Neural progenitor cell (in vitro differentiated cells): ENCODE data around the gene GABRB1. TPM values are rescaled to one million over a fixed set of nuclear protein-coding genes. Genes with fewer than 3 reads are reported as not detected.

Experiments used
- DNase-seq: peaks from one replicate; pipeline ENCODE4 v3.0.0-alpha.2; 2016; ENCODE audit warnings: low spot score
- H2AFZ ChIP-seq: fragments of 200-600 bp; sonication (generic); replicated peaks from 2 replicates; pipeline ENCODE4 v1.6.1; 2016; ENCODE audit warnings: antibody characterized with exemption
- H3F3A ChIP-seq: fragments of 200-600 bp; sonication (generic); 2 replicates; pipeline ENCODE4 v1.6.1; 2016; ENCODE audit warnings: antibody characterized with exemption, low read depth
- H3K27ac ChIP-seq: fragments of 200-600 bp; sonication (generic); 2 replicates; pipeline ENCODE4 v1.5.1; 2016; ENCODE audit warnings: mild to moderate bottlenecking
- H3K27me3 ChIP-seq: fragments of 200-600 bp; sonication (generic); 2 replicates; pipeline ENCODE4 v1.6.1; 2016; ENCODE audit warnings: mild to moderate bottlenecking, moderate library complexity
- H3K36me3 ChIP-seq: fragments of 200-600 bp; sonication (generic); 2 replicates; pipeline ENCODE4 v1.5.1; 2016
- H3K4me1 ChIP-seq: fragments of 200-600 bp; sonication (generic); 2 replicates; pipeline ENCODE4 v1.6.1; 2016; ENCODE audit warnings: mixed run types
- H3K4me2 ChIP-seq: fragments of 200-600 bp; sonication (generic); 2 replicates; pipeline ENCODE4 v1.6.1; 2016
- H3K4me3 ChIP-seq: fragments of 200-600 bp; sonication (generic); 2 replicates; pipeline ENCODE4 v1.5.1; 2016
- H3K79me2 ChIP-seq: fragments of 200-600 bp; sonication (generic); 2 replicates; pipeline ENCODE4 v1.6.1; 2016; ENCODE audit warnings: low read depth
- H3K9ac ChIP-seq: fragments of 200-600 bp; sonication (generic); 2 replicates; pipeline ENCODE4 v1.6.1; 2016
- H3K9me3 ChIP-seq: fragments of 200-600 bp; sonication (generic); 2 replicates; pipeline ENCODE4 v1.5.1; 2016; ENCODE audit warnings: low read depth
- H4K20me1 ChIP-seq: fragments of 200-600 bp; sonication (generic); 2 replicates; pipeline ENCODE4 v1.6.1; 2016; ENCODE audit warnings: low read depth
- H3K27ac Mint-ChIP-seq: 3 replicates; pipeline ENCODE4 v1.8.0; 2021; ENCODE audit warnings: mixed read lengths
- H3K27me3 Mint-ChIP-seq: 2 replicates; pipeline ENCODE4 v1.8.0; 2022; ENCODE audit warnings: low read depth, mild to moderate bottlenecking, inconsistent platforms, moderate library complexity, mixed read lengths; ENCODE audit not compliant: insufficient read depth
- H3K36me3 Mint-ChIP-seq: 3 replicates; pipeline ENCODE4 v1.8.0; 2021; ENCODE audit warnings: mixed read lengths
- H3K4me1 Mint-ChIP-seq: 3 replicates; pipeline ENCODE4 v1.8.0; 2021; ENCODE audit warnings: mixed read lengths
- H3K4me3 Mint-ChIP-seq: 3 replicates; pipeline ENCODE4 v1.8.0; 2021; ENCODE audit warnings: mild to moderate bottlenecking, moderate library complexity, mixed read lengths
- H3K9me3 Mint-ChIP-seq: 3 replicates; pipeline ENCODE4 v1.8.0; 2020; ENCODE audit warnings: mixed read lengths
- EZH2 ChIP-seq: fragments of 200-600 bp; sonication (generic); IDR thresholded peaks from 2 replicates; pipeline ENCODE4 v1.6.1; 2017; ENCODE audit warnings: antibody characterized with exemption, mild to moderate bottlenecking, moderate library complexity
- EZH2phosphoT487 ChIP-seq: fragments of 200-600 bp; sonication (generic); IDR thresholded peaks from 2 replicates; pipeline ENCODE4 v1.6.1; 2017; ENCODE audit warnings: antibody characterized with exemption
- total RNA-seq: library from RNA; depleted of rRNA; stranded (reverse); fragments of >200 nt; gene quantifications from 2 replicates; pipeline ENCODE4 v1.2.3, GENCODE V29; 2015; ENCODE audit warnings: low replicate concordance
- TF ChIP-seq, protein P1 (sequence below): fragments of 200-600 bp; sonication (generic); IDR thresholded peaks from 2 replicates; pipeline ENCODE4 v1.5.1; 2017; ENCODE audit warnings: antibody characterized with exemption, mild to moderate bottlenecking

Gene GABRB1
- total RNA-seq, 1 donor from 2014 or later = not detected

DNA sequence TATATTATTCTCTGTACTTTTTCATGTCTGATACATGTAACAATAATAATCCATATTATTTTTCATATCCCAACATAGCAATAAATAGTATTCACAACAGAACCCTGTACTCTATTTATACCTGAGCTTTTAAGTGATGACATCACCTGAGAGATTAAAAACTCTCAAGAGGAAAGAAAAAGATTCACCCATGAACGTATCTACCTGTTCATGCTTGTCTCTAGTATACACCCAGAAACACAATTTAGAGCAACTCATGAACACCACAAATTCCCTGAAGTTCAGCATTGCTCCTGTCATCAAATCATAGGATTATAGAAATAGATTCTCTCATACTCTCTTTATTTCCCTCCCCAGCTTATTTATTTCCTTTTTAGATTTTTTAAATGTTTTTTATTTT is 185.9 kb downstream of the GABRB1 start:
- Histone ChIP-seq H3K27me3 (no peaks in the 10 kb centered on the region), H3K9ac (no peak overlapping the region), H3F3A (no peaks in the 10 kb centered on the region), H3K27ac (no peak overlapping the region), H3K4me1 (no peaks in the 10 kb centered on the region), H3K36me3 (no peaks in the 10 kb centered on the region), H3K4me3 (no peak overlapping the region), H2AFZ (no peak overlapping the region), H3K4me2 (no peak overlapping the region), H3K9me3 (no peaks in the 10 kb centered on the region), H3K79me2 (no peaks in the 10 kb centered on the region), H4K20me1 (no peaks in the 10 kb centered on the region)
- H3K36me3 Mint-ChIP-seq = no peaks in the 10 kb centered on the region
- H3K27ac Mint-ChIP-seq = no peak overlapping the region
- H3K4me1 Mint-ChIP-seq = peaks cover 11% of the 10 kb centered on the region
- no peak for DNase-seq
- H3K4me3 Mint-ChIP-seq = no peak overlapping the region
- H3K9me3 Mint-ChIP-seq = no peaks in the 10 kb centered on the region
- no peaks in the 10 kb centered on the region for H3K27me3 Mint-ChIP-seq
- TF ChIP-seq, protein P1, sequence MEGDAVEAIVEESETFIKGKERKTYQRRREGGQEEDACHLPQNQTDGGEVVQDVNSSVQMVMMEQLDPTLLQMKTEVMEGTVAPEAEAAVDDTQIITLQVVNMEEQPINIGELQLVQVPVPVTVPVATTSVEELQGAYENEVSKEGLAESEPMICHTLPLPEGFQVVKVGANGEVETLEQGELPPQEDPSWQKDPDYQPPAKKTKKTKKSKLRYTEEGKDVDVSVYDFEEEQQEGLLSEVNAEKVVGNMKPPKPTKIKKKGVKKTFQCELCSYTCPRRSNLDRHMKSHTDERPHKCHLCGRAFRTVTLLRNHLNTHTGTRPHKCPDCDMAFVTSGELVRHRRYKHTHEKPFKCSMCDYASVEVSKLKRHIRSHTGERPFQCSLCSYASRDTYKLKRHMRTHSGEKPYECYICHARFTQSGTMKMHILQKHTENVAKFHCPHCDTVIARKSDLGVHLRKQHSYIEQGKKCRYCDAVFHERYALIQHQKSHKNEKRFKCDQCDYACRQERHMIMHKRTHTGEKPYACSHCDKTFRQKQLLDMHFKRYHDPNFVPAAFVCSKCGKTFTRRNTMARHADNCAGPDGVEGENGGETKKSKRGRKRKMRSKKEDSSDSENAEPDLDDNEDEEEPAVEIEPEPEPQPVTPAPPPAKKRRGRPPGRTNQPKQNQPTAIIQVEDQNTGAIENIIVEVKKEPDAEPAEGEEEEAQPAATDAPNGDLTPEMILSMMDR = no peak
- TF ChIP-seq EZH2phosphoT487 = no peak

DNA sequence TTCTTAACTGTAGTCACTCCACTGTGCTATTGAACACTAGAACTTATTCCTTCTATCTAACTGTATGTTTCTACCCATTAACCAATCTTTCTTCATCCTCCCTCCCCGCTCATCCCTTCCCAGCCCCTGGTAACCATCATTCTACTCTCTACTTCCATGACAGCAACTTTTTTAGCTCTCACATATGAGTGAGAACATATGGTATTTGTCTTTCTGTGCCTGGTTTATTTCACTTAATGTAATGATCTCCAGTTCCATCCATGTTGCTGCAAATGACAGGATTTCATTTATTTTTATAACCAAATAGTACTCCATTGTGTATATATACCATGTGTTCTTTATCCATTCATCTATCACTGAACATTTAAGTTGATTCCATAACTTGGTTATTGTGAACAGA is 186.5 kb downstream of the GABRB1 start:
- no peak overlapping the region for H3K9ac ChIP-seq
- H3K4me1 ChIP-seq = no peaks in the 10 kb centered on the region
- H3K4me2 ChIP-seq = no peak overlapping the region
- Mint-ChIP-seq H3K4me3 (no peak overlapping the region), H3K36me3 (no peaks in the 10 kb centered on the region), H3K9me3 (no peaks in the 10 kb centered on the region), H3K27me3 (no peaks in the 10 kb centered on the region), H3K4me1 (peaks cover 11% of the 10 kb centered on the region), H3K27ac (no peak overlapping the region)
- TF ChIP-seq EZH2 (no peak), EZH2phosphoT487 (no peak)
- TF ChIP-seq, protein P1 = no peak
- no peak for DNase-seq
- no peaks in the 10 kb centered on the region for H3F3A ChIP-seq
- H3K79me2 ChIP-seq = no peaks in the 10 kb centered on the region
- H4K20me1 ChIP-seq = no peaks in the 10 kb centered on the region
- H3K27ac ChIP-seq = no peak overlapping the region
- no peaks in the 10 kb centered on the region for H3K36me3 ChIP-seq
- H3K27me3 ChIP-seq = no peaks in the 10 kb centered on the region
- H3K9me3 ChIP-seq = no peaks in the 10 kb centered on the region
- no peak overlapping the region for H2AFZ ChIP-seq
- no peak overlapping the region for H3K4me3 ChIP-seq

DNA sequence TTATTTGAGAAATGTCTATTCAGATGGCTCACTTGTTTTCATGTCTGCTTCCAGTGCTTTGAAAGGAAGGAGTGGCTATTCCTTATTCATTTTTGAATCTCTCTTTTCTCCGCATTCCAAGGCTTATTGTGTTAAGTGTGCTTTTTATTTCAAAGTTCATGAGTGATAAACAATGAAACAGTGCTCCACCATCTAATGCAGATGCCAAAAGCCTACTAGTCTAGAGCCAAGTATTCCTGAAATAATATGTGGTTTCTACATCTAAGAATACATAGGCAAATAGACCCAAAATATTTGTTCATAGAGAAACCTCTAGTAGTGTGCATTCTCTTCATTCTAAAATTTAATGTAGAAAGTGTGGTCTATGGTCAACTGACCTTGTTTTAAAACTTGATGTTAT is 187.3 kb downstream of the GABRB1 start:
- no peaks in the 10 kb centered on the region for H3F3A ChIP-seq
- no peak for TF ChIP-seq EZH2
- no peak for TF ChIP-seq EZH2phosphoT487
- TF ChIP-seq, protein P1 = no peak
- Mint-ChIP-seq H3K36me3 (no peaks in the 10 kb centered on the region), H3K27ac (no peak overlapping the region), H3K4me3 (no peak overlapping the region), H3K9me3 (no peaks in the 10 kb centered on the region), H3K4me1 (peaks cover 8% of the 10 kb centered on the region), H3K27me3 (no peaks in the 10 kb centered on the region)
- H3K4me3 ChIP-seq = no peak overlapping the region
- no peaks in the 10 kb centered on the region for H3K36me3 ChIP-seq
- H3K27ac ChIP-seq = no peak overlapping the region
- H3K79me2 ChIP-seq = no peaks in the 10 kb centered on the region
- H3K4me2 ChIP-seq = no peak overlapping the region
- DNase-seq = no peak
- H4K20me1 ChIP-seq = no peaks in the 10 kb centered on the region
- no peak overlapping the region for H3K9ac ChIP-seq
- H3K4me1 ChIP-seq = no peaks in the 10 kb centered on the region
- no peaks in the 10 kb centered on the region for H3K27me3 ChIP-seq
- no peaks in the 10 kb centered on the region for H3K9me3 ChIP-seq
- no peak overlapping the region for H2AFZ ChIP-seq

DNA sequence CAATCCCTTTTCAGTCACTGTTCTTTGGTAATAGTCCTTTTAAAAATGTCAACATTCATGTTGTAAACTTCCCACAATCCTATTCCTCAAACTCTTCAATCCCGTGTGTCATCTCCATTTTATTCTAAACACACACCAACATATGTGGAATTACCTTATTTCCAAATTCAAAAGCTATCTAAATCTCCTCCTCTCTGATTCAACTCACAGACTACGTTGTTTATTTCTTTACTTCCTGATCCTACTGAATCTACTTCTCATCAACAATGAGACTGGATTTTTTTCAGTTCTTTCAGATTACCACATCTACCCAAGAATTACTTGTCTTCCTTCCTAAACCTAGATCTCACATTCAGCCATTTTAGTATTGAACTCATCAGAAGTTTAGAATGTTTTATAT is 188.2 kb downstream of the GABRB1 start:
- H3K27ac ChIP-seq = no peak overlapping the region
- no peaks in the 10 kb centered on the region for H3K36me3 Mint-ChIP-seq
- TF ChIP-seq EZH2 (no peak), EZH2phosphoT487 (no peak)
- TF ChIP-seq, protein P1 = no peak
- H3K4me2 ChIP-seq = no peak overlapping the region
- H3K4me3 Mint-ChIP-seq = no peak overlapping the region
- H3K27me3 ChIP-seq = no peaks in the 10 kb centered on the region
- no peaks in the 10 kb centered on the region for H3K27me3 Mint-ChIP-seq
- no peak overlapping the region for H3K4me3 ChIP-seq
- no peaks in the 10 kb centered on the region for H3K9me3 ChIP-seq
- no peak for DNase-seq
- no peak overlapping the region for H3K9ac ChIP-seq
- no peak overlapping the region for H2AFZ ChIP-seq
- H3K9me3 Mint-ChIP-seq = no peaks in the 10 kb centered on the region
- no peaks in the 10 kb centered on the region for H4K20me1 ChIP-seq
- peaks cover under 1% of the 10 kb centered on the region for H3K4me1 Mint-ChIP-seq
- H3K36me3 ChIP-seq = no peaks in the 10 kb centered on the region
- no peaks in the 10 kb centered on the region for H3F3A ChIP-seq
- H3K27ac Mint-ChIP-seq = no peak overlapping the region
- H3K4me1 ChIP-seq = no peaks in the 10 kb centered on the region
- H3K79me2 ChIP-seq = no peaks in the 10 kb centered on the region
